HG03469 (cell line): ENCODE measurements around the gene CEP170B.
"Not testable (repeated sequence)": the region's sequence is repeated elsewhere in the genome, so short reads cannot be mapped to it uniquely, and the experiment has no call there.

Experiments used
- ATAC-seq: cut with Tn5 transposase; IDR thresholded peaks from one replicate; pipeline ENCODE4 v1.9.1; 2021; ENCODE audit warnings: mild to moderate bottlenecking, moderate library complexity, moderate number of reproducible peaks; ENCODE audit not compliant: unreplicated experiment

Gene CEP170B

DNA sequence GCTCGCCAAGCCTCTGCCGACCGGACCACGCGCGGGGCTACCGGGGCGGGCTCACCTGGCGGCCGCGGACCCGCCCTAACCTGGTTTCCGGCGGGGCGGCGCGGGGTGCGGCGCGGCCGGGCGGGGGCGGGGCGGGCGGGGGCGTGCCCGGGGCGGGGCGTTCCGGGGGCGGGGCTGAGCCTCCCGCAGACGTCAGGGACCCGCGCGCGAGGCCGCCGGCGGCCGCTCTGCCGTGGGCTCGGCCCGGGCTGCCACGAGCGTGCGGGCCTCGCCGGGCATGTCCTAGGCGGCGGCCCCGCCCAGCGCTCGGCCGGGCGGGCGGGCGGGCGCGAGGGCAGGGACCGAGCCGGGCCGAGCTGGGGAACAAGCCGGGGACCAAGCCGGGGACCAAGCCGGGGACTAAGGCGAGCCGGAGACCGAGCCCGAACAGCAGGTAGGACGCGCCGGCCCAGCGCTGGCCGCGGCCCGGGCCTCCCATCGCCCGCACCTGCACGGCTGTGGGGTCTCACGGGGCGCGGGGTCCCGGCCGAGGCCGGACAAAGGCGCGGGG is at the start of gene CEP170B:
TSS of gene CEP170B (plus strand) at position 188 of the 550 bp plus-strand sequence. CDS start 3,183 bp downstream, outside the sequence.
- ATAC-seq: no peak

- ATAC-seq: no peak
These were observed 48.5 kb upstream of the CEP170B start for GRCh38 chr14:104816616-104816884.

- ATAC-seq: no peak
These were observed 46.9 kb upstream of the CEP170B start for GRCh38 chr14:104817930-104818713.

DNA sequence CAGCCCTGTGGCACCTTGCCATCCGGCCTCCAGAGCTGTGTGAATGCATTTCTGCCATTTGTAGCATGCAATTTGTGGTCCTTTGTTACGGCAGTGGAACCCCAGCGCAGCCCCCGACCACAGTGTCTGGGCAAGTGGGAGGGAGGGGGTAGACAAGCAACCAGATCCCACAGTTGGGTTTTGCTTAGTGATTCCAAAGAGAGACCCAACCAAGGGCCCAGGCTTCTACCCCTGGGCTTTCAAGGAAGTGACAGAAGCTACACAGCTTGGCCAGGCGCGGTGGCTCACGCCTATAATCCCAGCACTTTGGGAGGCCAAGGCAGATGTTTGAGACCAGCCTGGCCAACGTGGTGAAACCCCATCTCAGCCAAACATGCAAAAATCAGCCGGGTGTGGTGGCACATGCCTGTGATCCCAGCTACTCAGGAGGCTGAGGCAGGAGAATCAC is 46.3 kb upstream of the CEP170B start:
- no peak for ATAC-seq

DNA sequence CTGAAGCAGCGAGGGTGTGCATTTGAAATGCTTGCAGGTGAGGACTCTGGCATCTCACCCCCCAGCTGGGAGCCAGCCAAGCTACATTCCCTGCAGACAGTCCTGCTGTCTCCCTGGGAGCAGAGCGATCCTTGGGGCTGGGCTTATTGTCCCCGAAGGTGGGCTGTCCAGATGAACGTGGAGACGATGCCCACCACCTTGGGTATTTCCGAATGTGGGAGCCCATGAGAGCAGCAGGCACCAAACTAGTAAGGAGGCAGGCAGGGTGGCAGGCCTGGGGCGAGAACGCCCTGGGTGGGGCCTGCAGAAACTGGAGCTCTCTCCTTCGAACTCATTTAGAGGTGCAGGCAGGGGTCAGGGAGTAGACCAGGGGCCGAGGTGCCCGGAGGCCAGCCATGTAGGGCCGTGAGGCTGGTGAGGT is 45.7 kb upstream of the CEP170B start:
- no peak for ATAC-seq

GRCh38 chr14:104820669-104821228 is 44.3 kb upstream of the CEP170B start:
- no peak for ATAC-seq

GRCh38 chr14:104821229-104821945 is 43.7 kb upstream of the CEP170B start:
- no peak for ATAC-seq

DNA sequence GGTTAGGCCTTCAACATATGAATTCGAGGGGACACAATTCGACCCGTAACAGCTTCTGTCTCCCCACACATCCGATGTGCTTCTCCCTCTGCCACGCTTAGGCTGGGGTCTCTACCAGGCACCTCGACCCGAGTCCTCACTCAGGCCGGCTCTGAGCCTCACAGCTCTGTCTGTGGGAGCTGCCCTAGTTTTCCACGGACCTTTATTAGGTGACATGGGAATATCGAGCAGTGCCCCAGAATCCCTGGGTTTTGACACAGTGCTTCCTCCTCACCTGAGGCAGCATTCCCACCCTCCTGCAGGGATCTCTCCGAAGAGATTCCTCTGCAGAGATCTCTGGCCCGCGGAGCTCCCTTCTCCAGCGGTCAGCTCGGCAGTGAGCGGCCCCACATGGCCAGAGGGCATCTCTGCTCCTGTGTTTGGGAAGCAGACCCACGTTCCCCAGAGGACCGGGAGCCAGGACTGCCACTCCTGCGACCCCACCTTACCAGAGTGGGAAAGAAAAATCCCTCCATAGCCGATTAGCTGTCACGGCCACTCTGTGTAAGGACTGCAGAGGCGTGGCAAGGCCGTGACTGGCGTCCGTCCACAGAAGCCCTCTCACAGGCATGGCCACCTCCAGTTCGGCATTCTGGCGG is 43.0 kb upstream of the CEP170B start:
- no peak for ATAC-seq

- no peak for ATAC-seq
These were observed 42.0 kb upstream of the CEP170B start for GRCh38 chr14:104822821-104823615.

- ATAC-seq: no peak
These were observed 40.6 kb upstream of the CEP170B start for GRCh38 chr14:104824353-104824997.

GRCh38 chr14:104826189-104826860 is 38.7 kb upstream of the CEP170B start:
- ATAC-seq: peak; percentile 54

DNA sequence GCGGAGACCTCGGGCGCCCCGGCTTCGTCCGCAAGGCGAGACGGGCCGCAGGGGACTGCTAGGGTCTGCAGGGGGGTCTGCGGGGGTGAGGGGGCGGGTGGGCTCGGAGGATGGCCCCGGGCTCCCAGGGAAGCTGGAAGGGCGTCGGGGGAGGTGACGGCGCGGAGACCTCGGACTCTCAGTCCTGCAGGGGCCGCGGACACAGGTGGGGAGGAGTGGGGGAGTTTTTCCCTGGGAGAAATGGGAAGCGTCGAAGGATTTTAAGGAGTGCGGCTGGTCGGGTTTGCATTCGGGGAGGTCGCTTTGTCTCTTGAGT is 38.2 kb upstream of the CEP170B start:
- ATAC-seq: no peak

- ATAC-seq: no peak
These were observed 37.7 kb upstream of the CEP170B start for GRCh38 chr14:104827177-104828055.

DNA sequence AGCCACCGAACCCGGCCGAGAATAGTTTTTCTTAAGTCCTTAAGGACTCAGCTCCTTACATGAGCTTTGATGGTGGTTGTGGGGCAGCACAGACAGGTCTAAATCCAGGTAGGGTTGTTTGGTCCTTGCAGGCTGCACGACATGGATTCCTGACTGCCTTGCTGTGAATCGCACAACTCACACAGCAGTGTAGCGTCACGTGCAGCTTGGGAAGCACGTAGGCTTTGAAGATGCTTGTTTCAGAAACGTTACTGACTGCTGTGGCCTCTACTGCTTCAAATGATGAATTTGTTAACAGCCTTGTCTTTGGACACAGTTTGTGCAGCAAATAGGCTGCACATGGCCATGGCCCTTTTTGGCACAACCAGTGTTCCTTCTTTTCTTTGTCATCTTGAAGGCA is 34.3 kb upstream of the CEP170B start:
- no peak for ATAC-seq

GRCh38 chr14:104836171-104836935 is 28.7 kb upstream of the CEP170B start:
- not testable (repeated sequence) for ATAC-seq

GRCh38 chr14:104841730-104842129 is 23.3 kb upstream of the CEP170B start:
- ATAC-seq: no peak

DNA sequence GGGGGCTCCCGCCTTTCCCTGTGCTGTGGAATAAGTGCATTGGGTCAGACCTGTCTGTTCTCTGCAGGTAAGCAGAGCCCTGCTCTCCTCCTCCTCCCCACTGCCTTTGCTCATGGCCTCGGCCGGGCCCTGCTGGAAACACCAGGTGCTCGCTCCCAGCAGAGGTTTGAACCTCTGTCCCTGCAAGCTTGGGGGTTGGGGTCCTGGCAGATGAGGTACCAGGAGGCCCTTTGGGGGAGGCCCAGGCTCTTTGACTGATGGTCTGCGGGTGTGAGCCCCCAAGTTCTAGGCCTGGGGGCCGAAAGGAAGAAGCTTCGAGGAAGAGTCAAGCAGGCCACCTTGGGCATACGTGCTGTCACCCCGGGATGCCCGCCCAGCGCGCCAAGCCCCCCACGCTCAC is 22.1 kb upstream of the CEP170B start:
- no peak for ATAC-seq
